Astrocyte of the spinal cord (primary cell): ENCODE results near the gene ALOX12B.

Source experiments
- DNase-seq: peaks from one replicate; pipeline ENCODE4 v3.0.0; 2011; ENCODE audit warnings: low read depth, low spot score
- H3K4me3 ChIP-seq: 2 replicates; pipeline ENCODE4 v1.5.1; 2011; ENCODE audit warnings: low read depth, mild to moderate bottlenecking, low read length, moderate library complexity
- in situ Hi-C: cut with HindIII; loops from 2 replicates; pipeline ENCODE4 v1.10.0; 2017; ENCODE audit warnings: low sequenced_read_pairs
- TF ChIP-seq, protein P1 (sequence below): IDR thresholded peaks from 2 replicates; pipeline ENCODE4 v1.5.1; 2012; ENCODE audit warnings: low read depth, mild to moderate bottlenecking, low read length, inconsistent platforms

ALOX12B gene

DNA sequence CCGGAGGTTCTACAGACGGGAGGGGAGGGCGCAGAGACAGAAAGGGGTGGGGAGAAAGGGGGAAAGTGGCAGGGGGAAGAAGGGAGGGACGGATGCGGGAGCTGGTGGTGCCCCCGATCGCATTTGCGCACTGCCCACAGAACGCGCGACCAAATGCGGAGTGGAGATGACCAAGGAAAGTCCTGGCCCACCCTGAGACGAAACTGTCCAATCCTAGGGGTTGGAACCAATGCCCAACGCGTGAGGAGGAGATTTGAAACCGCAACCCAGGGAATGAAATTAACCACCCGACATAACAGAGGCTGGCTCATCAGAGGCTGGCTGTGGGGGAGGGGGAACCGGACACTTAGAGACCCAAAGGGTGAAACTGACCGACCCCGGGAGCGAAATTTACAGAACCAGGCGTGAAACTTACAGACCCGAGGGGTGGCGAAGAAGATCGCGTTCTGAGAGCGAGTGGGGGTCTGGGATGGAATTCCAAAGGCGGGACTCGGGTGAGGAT, 35.0 kb upstream of the ALOX12B start:
- peak overlapping the region; percentile 56 for H3K4me3 ChIP-seq
- TF ChIP-seq, protein P1, sequence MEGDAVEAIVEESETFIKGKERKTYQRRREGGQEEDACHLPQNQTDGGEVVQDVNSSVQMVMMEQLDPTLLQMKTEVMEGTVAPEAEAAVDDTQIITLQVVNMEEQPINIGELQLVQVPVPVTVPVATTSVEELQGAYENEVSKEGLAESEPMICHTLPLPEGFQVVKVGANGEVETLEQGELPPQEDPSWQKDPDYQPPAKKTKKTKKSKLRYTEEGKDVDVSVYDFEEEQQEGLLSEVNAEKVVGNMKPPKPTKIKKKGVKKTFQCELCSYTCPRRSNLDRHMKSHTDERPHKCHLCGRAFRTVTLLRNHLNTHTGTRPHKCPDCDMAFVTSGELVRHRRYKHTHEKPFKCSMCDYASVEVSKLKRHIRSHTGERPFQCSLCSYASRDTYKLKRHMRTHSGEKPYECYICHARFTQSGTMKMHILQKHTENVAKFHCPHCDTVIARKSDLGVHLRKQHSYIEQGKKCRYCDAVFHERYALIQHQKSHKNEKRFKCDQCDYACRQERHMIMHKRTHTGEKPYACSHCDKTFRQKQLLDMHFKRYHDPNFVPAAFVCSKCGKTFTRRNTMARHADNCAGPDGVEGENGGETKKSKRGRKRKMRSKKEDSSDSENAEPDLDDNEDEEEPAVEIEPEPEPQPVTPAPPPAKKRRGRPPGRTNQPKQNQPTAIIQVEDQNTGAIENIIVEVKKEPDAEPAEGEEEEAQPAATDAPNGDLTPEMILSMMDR, result no peak
- in situ Hi-C loops, result no loop called here
- DNase-seq, result peak; percentile 51

- in situ Hi-C loops, result no loop called here
- H3K4me3 ChIP-seq, result peak overlapping the region; percentile 56
- TF ChIP-seq, protein P1, result peak; percentile 50
- peak; percentile 65 for DNase-seq
Observed at GRCh38 chr17:8121681-8122421, 34.3 kb upstream of the ALOX12B start.

- in situ Hi-C loops, result no loop called here
- TF ChIP-seq, protein P1, result no peak
- H3K4me3 ChIP-seq, result peak overlapping the region; percentile 56
- no peak for DNase-seq
Observed at GRCh38 chr17:8121407-8121680, 33.8 kb upstream of the ALOX12B start.

DNA sequence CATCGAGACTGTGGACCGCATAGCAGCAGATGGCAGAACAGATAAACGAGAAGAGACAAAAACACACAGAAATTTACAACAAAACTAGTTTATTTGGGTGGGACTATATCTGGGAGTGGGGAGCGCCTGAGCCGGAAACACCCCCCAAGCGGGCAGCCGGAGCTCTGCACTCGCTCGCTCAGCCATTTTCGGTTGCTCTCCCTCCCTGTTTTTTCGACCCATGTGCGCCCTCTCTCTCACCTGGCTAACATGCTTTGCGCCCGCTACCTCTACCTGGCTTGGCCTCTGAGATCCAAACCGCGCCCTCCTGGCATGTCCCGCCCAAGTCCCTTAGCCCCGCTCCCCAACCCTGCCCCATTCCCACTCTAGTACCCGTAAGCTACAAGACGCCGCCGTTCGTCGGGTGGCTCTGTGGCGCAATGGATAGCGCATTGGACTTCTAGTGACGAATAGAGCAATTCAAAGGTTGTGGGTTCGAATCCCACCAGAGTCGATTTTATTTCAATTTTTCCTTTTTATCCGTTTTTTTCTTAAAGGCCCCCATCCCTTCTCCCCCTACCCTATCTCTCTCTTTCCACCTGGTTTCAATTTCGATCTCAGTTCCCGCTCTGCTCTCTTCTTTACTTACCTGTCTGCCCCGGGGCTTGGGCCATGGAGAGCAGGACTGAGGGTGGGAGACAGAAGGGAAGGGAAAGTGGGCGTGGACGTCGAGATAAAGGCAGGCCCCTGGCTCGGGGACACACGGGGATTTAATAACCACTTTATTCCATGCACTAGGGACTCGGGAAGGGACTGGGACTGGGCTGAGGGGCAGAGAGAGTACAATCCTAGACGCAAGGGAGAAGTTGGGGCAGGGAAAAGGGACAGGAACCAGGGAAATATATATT, 33.2 kb upstream of the ALOX12B start:
- H3K4me3 ChIP-seq, result peak overlapping the region; percentile 56
- in situ Hi-C loops, result no loop called here
- TF ChIP-seq, protein P1, result peak; percentile 43
- DNase-seq, result peak; percentile 81

- TF ChIP-seq, protein P1, result no peak
- in situ Hi-C loops, result loop anchor here (10.0 kb wide), 1 partner anchor 65 kb away; no protein-coding TSS in a partner anchor
- peak; percentile 95 for DNase-seq
Observed at GRCh38 chr17:8119581-8120519, 32.3 kb upstream of the ALOX12B start.

More at GRCh38 chr17:8119581-8120519, 32.3 kb upstream of the ALOX12B start:
- H3K4me3 ChIP-seq, result peak overlapping the region; percentile 59
